Endothelial cell of umbilical vein (primary cell): Measurements from ENCODE around the gene INSC. TPM values are rescaled to one million over a fixed set of nuclear protein-coding genes. Genes with fewer than 3 reads are reported as not detected.

ENCODE experiments used
- BruUV-seq: library from RNA; stranded (reverse); fragments of 400-500 nt; replicated peaks from 2 replicates; lab custom pipeline; 2021; lab: Mats Ljungman, UMichigan
- CTCF ChIA-PET: fragments of 300-600, 350-600 bp; sonication (Branson Sonifier 250); formaldehyde crosslinking; loops from one replicate; lab custom pipeline; 2021; ENCODE audit warnings: antibody characterized with exemption, inconsistent platforms; lab: Charles Lee
- POLR2A ChIA-PET: fragments of 300-600, 350-600 bp; sonication (Branson Sonifier 250); formaldehyde crosslinking; loops from one replicate; lab custom pipeline; 2021; ENCODE audit warnings: antibody characterized with exemption, inconsistent platforms; lab: Charles Lee
- DNase-seq: peaks from one replicate; pipeline ENCODE4 v3.0.0-alpha.2; 2011; ENCODE audit warnings: low read depth, low spot score
- FAIRE-seq: peaks from 2 replicates; lab custom pipeline; 2011; peaks lifted over from hg19 to GRCh38; lab: Jason Lieb, UNC
- H2AFZ ChIP-seq: 2 replicates; pipeline ENCODE4 v1.6.0; 2012; ENCODE audit warnings: low read depth, low read length, control low read depth, inconsistent platforms
- H3K27ac ChIP-seq: 2 replicates; pipeline ENCODE4 v1.5.1; 2011; ENCODE audit warnings: low read depth, mild to moderate bottlenecking, control low read depth, low read length, moderate library complexity; ENCODE audit not compliant: insufficient read depth
- H3K27me3 ChIP-seq, 2 experiments: 2 replicates each; pipeline versions ENCODE4 v1.6.0 to v1.6.1; 2011; ENCODE audit warnings: low read length in 2 of 2, mixed read lengths in 1 of 2; ENCODE audit not compliant: control insufficient read depth in 2 of 2, insufficient read depth in 2 of 2
- H3K36me3 ChIP-seq, 2 experiments: 2 replicates in 1 of 2; 3 replicates in 1 of 2; pipeline ENCODE4 v1.5.1; 2011; ENCODE audit warnings: low read length in 2 of 2, mild to moderate bottlenecking in 1 of 2, moderate library complexity in 1 of 2; ENCODE audit not compliant: control insufficient read depth in 2 of 2, insufficient read depth in 2 of 2; ENCODE audit errors: extremely low read depth in 1 of 2
- H3K4me1 ChIP-seq: 3 replicates; pipeline ENCODE4 v1.5.1; 2011; ENCODE audit warnings: mild to moderate bottlenecking, low read length; ENCODE audit not compliant: control insufficient read depth, insufficient read depth; ENCODE audit errors: extremely low read depth
- H3K4me2 ChIP-seq: 2 replicates; pipeline ENCODE4 v1.6.1; 2011; ENCODE audit warnings: low read length, control low read depth, mixed read lengths; ENCODE audit not compliant: insufficient read depth
- H3K4me3 ChIP-seq, 3 experiments: fragments of 200-600 bp in 1 of 3; sonication (generic), shearing (Covaris generic) in 1 of 3; replicated peaks in 1 of 3; 2 replicates each; pipeline ENCODE4 v1.5.1; 2011 to 2016; ENCODE audit warnings: control low read depth in 3 of 3, low read length in 3 of 3, mild to moderate bottlenecking in 2 of 3, inconsistent platforms in 1 of 3, low read depth in 1 of 3, moderate library complexity in 1 of 3; ENCODE audit not compliant: insufficient read depth in 1 of 3
- H3K79me2 ChIP-seq: 2 replicates; pipeline ENCODE4 v1.6.0; 2012; ENCODE audit warnings: low read length, inconsistent platforms; ENCODE audit not compliant: control insufficient read depth, insufficient read depth
- H3K9ac ChIP-seq: replicated peaks from 2 replicates; pipeline ENCODE3; 2011; ENCODE audit warnings: low read length, control low read depth; ENCODE audit not compliant: insufficient read depth; ENCODE audit errors: extremely low read depth
- H3K9me1 ChIP-seq: replicated peaks from 3 replicates; pipeline ENCODE4 v1.6.0; 2011; ENCODE audit warnings: mild to moderate bottlenecking, low read length; ENCODE audit not compliant: control insufficient read depth, insufficient read depth; ENCODE audit errors: extremely low read depth
- H3K9me3 ChIP-seq: replicated peaks from 2 replicates; pipeline ENCODE4 v1.5.1; 2012; ENCODE audit warnings: low read length, inconsistent platforms; ENCODE audit not compliant: control insufficient read depth, insufficient read depth
- H4K20me1 ChIP-seq: replicated peaks from 2 replicates; pipeline ENCODE3; 2011; ENCODE audit warnings: mild to moderate bottlenecking, low read length; ENCODE audit not compliant: control insufficient read depth, insufficient read depth; ENCODE audit errors: extremely low read depth
- CTCF ChIP-seq, 2 donors: IDR thresholded peaks; 1 replicate in 1 of 2; 2 replicates in 1 of 2; pipeline ENCODE4 v1.5.1; 2011; ENCODE audit warnings: low read length in 2 of 2, mild to moderate bottlenecking in 2 of 2, moderate library complexity in 2 of 2, control low read depth in 1 of 2, inconsistent platforms in 1 of 2, low read depth in 1 of 2; ENCODE audit not compliant: insufficient read depth in 1 of 2; ENCODE audit errors: extremely low read depth in 1 of 2
- EZH2 ChIP-seq: IDR thresholded peaks from 2 replicates; pipeline ENCODE4 v1.6.1; 2012; ENCODE audit warnings: borderline replicate concordance, low read depth, mild to moderate bottlenecking, moderate library complexity, low read length, inconsistent platforms; ENCODE audit not compliant: severe bottlenecking
- FOS ChIP-seq: IDR thresholded peaks from 2 replicates; pipeline ENCODE4 v1.6.1; 2011; ENCODE audit warnings: mild to moderate bottlenecking, low read length, moderate library complexity, borderline replicate concordance; ENCODE audit not compliant: insufficient read depth
- GATA2 ChIP-seq: IDR thresholded peaks from 2 replicates; pipeline ENCODE4 v1.7.0; 2011; ENCODE audit warnings: low read depth, mild to moderate bottlenecking, moderate library complexity, mixed read lengths, low read length; ENCODE audit not compliant: insufficient read length, insufficient read depth
- JUN ChIP-seq: IDR thresholded peaks from 2 replicates; pipeline ENCODE4 v1.6.1; 2011; ENCODE audit warnings: borderline replicate concordance, low read depth; ENCODE audit not compliant: insufficient read length, insufficient read depth
- MYC ChIP-seq: IDR thresholded peaks from one replicate; pipeline ENCODE4 v1.6.1; 2011; ENCODE audit warnings: mild to moderate bottlenecking, low read depth, low read length
- POLR2A ChIP-seq: IDR thresholded peaks from 2 replicates; pipeline ENCODE4 v1.6.1; 2012; ENCODE audit warnings: low read depth, mild to moderate bottlenecking, control low read depth, low read length
- POLR2AphosphoS5 ChIP-seq: IDR thresholded peaks from 2 replicates; pipeline ENCODE4 v1.6.1; 2012; ENCODE audit warnings: low read depth, mild to moderate bottlenecking, control low read depth, low read length, moderate library complexity; ENCODE audit not compliant: insufficient read depth
- dilution Hi-C: fragments of 300-500 bp; cut with MboI; formaldehyde crosslinking; loops from one replicate; pipeline ENCODE4 v1.15.0; 2019; ENCODE audit warnings: low sequenced_read_pairs; ENCODE audit not compliant: extremely low pct_ligation_motif_present
- intact Hi-C: fragments of 100-400 bp; cut with micrococcal nuclease; formaldehyde crosslinking; loops from one replicate; pipeline ENCODE4 v1.10.0; 2022
- polyA plus RNA-seq, 4 experiments: library from polyadenylated mRNA; depleted of rRNA in 3 of 4; stranded (reverse) in 3 of 4; unstranded in 1 of 4; fragments of >200 nt; gene quantifications; 2 replicates each; pipeline versions ENCODE4 v1.2.1 to v1.2.3, GENCODE V29; 2011 to 2012; ENCODE audit warnings: missing spikeins in 1 of 4
- total RNA-seq: library from RNA; stranded (reverse); gene quantifications from 2 replicates; pipeline ENCODE4 v1.2.3, GENCODE V29; 2021
- TF ChIP-seq, protein P1 (sequence below): IDR thresholded peaks from 2 replicates; pipeline ENCODE4 v1.6.1; 2011; ENCODE audit not compliant: insufficient read depth, insufficient read length

The INSC gene
- total and polyA plus RNA-seq, 2 donors (not counting 3 experiments of a cell fraction or from before 2014, with no cell fraction given): not detected

- dilution Hi-C loops (no loop called here), intact Hi-C loops (no loop called here)
- DNase-seq (no peak), FAIRE-seq (no peak)
- BruUV-seq: no TSS peak
- Histone ChIP-seq H4K20me1 (no peaks in the 10 kb centered on the region), H3K4me3 (no peak overlapping the region), H3K9ac (no peak overlapping the region), H3K79me2 (no peaks in the 10 kb centered on the region), H3K9me3 (no peaks in the 10 kb centered on the region), H3K36me3 (no peaks in the 10 kb centered on the region), H3K27me3 (no peaks in the 10 kb centered on the region), H3K9me1 (no peaks in the 10 kb centered on the region), H3K4me1 (no peaks in the 10 kb centered on the region), H3K27ac (no peak overlapping the region), H3K4me2 (no peak overlapping the region), H2AFZ (no peak overlapping the region)
- CTCF ChIA-PET: interaction anchor here (1.4 kb wide), 1 partner anchor 122 kb away, joined by 3 read pairs; no protein-coding TSS in a partner anchor
- no peak for TF ChIP-seq POLR2A
- TF ChIP-seq, protein P1, sequence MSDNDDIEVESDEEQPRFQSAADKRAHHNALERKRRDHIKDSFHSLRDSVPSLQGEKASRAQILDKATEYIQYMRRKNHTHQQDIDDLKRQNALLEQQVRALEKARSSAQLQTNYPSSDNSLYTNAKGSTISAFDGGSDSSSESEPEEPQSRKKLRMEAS: no peak
- TF ChIP-seq CTCF (IDR thresholded peaks at IDR 0.05; ENCODE audit: extremely low read depth in 1 of 2, insufficient read depth in 1 of 2, low read depth in 1 of 2, low read length in 2 of 2): no peak
- no peak for TF ChIP-seq POLR2AphosphoS5
- TF ChIP-seq JUN: no peak
- no peak for TF ChIP-seq EZH2
- TF ChIP-seq GATA2: no peak
- TF ChIP-seq FOS: no peak
- TF ChIP-seq MYC: no peak
- POLR2A ChIA-PET: no interaction called here
Measured at GRCh38 chr11:15223318-15223717, 108.6 kb downstream of the INSC start.
